DOHH2 (cell line): ENCODE data around the gene SULT2B1.

Source experiments
- H3F3A ChIP-seq: fragments of 200-600 bp; sonication (generic), shearing (Covaris generic); 2 replicates; pipeline ENCODE4 v1.6.0; 2016; ENCODE audit warnings: antibody characterized with exemption, mild to moderate bottlenecking; ENCODE audit not compliant: control insufficient read depth, insufficient read depth
- H3K27ac ChIP-seq: fragments of 200-600 bp; sonication (generic); 2 replicates; pipeline ENCODE4 v1.5.1; 2014; ENCODE audit warnings: low read depth, mild to moderate bottlenecking, low read length, moderate library complexity
- H3K27me3 ChIP-seq: fragments of 200-600 bp; sonication (generic); 2 replicates; pipeline ENCODE4 v1.6.1; 2014; ENCODE audit warnings: mild to moderate bottlenecking, low read length, mixed read lengths; ENCODE audit not compliant: control insufficient read depth
- H3K36me3 ChIP-seq: fragments of 200-600 bp; sonication (generic); 2 replicates; pipeline ENCODE4 v1.6.1; 2014; ENCODE audit warnings: mild to moderate bottlenecking, low read length, moderate library complexity, mixed read lengths; ENCODE audit not compliant: control insufficient read depth
- H3K4me1 ChIP-seq: fragments of 200-600 bp; sonication (generic); 2 replicates; pipeline ENCODE4 v1.6.1; 2014; ENCODE audit warnings: mild to moderate bottlenecking, low read length, mixed read lengths; ENCODE audit not compliant: control insufficient read depth
- H3K4me2 ChIP-seq: fragments of 200-600 bp; sonication (generic); 2 replicates; pipeline ENCODE4 v1.6.0; 2014; ENCODE audit warnings: mild to moderate bottlenecking, low read length, moderate library complexity
- H3K4me3 ChIP-seq: fragments of 200-600 bp; sonication (generic); 2 replicates; pipeline ENCODE4 v1.5.1; 2014; ENCODE audit warnings: mild to moderate bottlenecking, low read length, mixed read lengths
- H3K79me2 ChIP-seq: fragments of 200-600 bp; sonication (generic); 2 replicates; pipeline ENCODE4 v1.6.1; 2014; ENCODE audit warnings: mild to moderate bottlenecking, low read length, mixed read lengths; ENCODE audit not compliant: control insufficient read depth
- H3K9me2 ChIP-seq: fragments of 200-600 bp; sonication (generic); replicated peaks from 2 replicates; pipeline ENCODE4 v1.6.1; 2014; ENCODE audit warnings: mild to moderate bottlenecking, low read length, mixed read lengths; ENCODE audit not compliant: control insufficient read depth
- H3K9me3 ChIP-seq: fragments of 200-600 bp; sonication (generic); 2 replicates; pipeline ENCODE4 v1.6.1; 2014; ENCODE audit warnings: antibody characterized with exemption, low read length, mixed read lengths; ENCODE audit not compliant: control insufficient read depth, insufficient read depth
- H4K20me1 ChIP-seq: fragments of 200-600 bp; sonication (generic); 2 replicates; pipeline ENCODE4 v1.6.0; 2014; ENCODE audit warnings: low read depth, mild to moderate bottlenecking, antibody characterized with exemption, low read length, moderate library complexity; ENCODE audit not compliant: control insufficient read depth, insufficient read depth
- EZH2phosphoT487 ChIP-seq: fragments of 200-600 bp; sonication (generic); IDR thresholded peaks from 2 replicates; pipeline ENCODE4 v1.6.1; 2017; ENCODE audit warnings: borderline replicate concordance, mild to moderate bottlenecking, antibody characterized with exemption, low read length, moderate library complexity, mixed read lengths
- TF ChIP-seq, protein P1 (sequence below): fragments of 200-600 bp; sonication (generic); IDR thresholded peaks from one replicate; pipeline ENCODE4 v1.5.1; 2014; ENCODE audit warnings: antibody characterized with exemption, mild to moderate bottlenecking, low read depth, low read length; ENCODE audit not compliant: poor library complexity, severe bottlenecking

Gene SULT2B1

DNA sequence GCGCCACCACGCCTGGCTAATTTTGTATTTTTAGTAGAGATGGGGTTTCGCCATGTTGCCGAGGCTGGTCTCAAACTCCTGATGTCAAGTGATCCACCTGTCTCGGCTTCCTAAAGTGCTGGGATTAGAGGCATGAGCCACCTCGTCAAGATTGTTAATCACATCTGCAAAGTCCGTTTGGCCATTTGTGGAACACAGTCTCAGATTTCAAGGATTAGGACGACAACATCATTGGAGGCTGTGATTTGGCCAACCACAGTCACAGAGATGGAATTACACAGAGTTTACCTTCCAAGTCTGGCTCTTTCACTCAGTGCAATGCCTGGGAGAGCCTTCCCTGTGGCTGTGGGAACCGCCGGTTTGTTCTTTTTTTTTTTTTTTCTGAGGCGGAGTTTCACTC lies 17.8 kb downstream of the SULT2B1 start:
- Histone ChIP-seq H3K9me3 (no peaks in the 10 kb centered on the region), H4K20me1 (no peaks in the 10 kb centered on the region), H3K9me2 (no peaks in the 10 kb centered on the region), H3F3A (no peaks in the 10 kb centered on the region), H3K36me3 (no peaks in the 10 kb centered on the region), H3K27ac (no peak overlapping the region), H3K27me3 (peaks cover 7% of the 10 kb centered on the region), H3K4me2 (no peak overlapping the region), H3K4me1 (peaks cover 30% of the 10 kb centered on the region), H3K79me2 (no peaks in the 10 kb centered on the region), H3K4me3 (no peak overlapping the region)
- TF ChIP-seq, protein P1, sequence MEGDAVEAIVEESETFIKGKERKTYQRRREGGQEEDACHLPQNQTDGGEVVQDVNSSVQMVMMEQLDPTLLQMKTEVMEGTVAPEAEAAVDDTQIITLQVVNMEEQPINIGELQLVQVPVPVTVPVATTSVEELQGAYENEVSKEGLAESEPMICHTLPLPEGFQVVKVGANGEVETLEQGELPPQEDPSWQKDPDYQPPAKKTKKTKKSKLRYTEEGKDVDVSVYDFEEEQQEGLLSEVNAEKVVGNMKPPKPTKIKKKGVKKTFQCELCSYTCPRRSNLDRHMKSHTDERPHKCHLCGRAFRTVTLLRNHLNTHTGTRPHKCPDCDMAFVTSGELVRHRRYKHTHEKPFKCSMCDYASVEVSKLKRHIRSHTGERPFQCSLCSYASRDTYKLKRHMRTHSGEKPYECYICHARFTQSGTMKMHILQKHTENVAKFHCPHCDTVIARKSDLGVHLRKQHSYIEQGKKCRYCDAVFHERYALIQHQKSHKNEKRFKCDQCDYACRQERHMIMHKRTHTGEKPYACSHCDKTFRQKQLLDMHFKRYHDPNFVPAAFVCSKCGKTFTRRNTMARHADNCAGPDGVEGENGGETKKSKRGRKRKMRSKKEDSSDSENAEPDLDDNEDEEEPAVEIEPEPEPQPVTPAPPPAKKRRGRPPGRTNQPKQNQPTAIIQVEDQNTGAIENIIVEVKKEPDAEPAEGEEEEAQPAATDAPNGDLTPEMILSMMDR: no peak
- no peak for TF ChIP-seq EZH2phosphoT487

DNA sequence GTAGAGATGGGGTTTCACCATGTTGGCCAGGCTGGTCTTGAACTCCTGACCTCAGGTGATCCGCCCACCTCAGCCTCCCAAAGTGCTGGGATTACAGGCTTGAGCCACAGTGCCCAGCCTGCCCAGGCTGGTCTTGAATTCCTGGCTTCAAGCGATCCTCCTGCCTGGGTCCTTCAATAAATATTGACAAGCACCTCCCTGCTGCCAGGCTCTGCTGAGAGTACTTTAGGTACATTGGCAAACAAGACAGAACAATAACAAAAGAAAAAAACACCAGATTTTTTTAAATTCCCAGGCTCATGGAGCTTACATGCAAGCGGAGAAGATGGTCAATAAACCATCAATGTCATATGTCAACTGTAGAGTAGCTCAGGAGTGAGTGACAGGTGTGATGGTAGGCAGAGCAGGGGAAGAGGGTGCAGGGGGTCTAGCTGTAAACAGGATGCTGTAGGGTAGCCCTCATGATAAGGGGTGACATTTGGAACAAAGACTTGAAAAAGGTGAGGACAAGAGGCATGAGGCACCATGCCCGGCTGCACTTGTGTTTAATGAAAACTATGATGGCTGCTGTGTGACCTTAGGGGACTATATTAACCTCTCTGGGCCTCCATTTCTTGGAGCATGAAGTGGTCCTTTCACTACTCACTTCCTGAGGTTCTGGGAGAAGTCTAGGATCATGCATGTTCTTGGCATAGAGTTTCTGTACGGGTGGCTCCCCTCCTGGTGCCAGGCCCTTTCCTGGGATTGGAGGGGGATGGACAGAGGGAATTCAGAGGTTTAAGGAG lies 19.6 kb downstream of the SULT2B1 start:
- no peaks in the 10 kb centered on the region for H4K20me1 ChIP-seq
- H3K4me1 ChIP-seq: peaks cover 23% of the 10 kb centered on the region
- H3K9me2 ChIP-seq: no peaks in the 10 kb centered on the region

DNA sequence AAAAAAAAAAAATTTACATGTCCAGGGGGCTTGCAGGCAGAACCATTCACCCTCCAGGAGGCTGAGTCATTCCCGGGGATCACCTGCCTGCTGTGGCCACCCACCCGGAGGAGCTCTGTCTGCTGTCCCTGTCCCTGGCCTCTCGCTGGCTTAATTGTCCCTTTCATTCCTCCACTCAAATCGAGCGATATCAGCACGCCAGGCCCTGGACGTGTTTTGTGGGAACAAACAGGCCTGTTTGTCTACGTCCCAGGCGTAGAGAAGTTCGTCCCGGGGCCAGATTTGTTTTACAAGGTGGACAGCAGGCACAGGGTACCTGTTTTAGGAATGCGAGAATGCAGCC lies 21.2 kb downstream of the SULT2B1 start:
- H3K79me2 ChIP-seq: no peaks in the 10 kb centered on the region
- H3K9me3 ChIP-seq: no peaks in the 10 kb centered on the region
- H3K27me3 ChIP-seq: peaks cover 2% of the 10 kb centered on the region; the same call in 1 of the 2 replicates
- H3F3A ChIP-seq: no peaks in the 10 kb centered on the region
- no peaks in the 10 kb centered on the region for H4K20me1 ChIP-seq
- H3K9me2 ChIP-seq: no peaks in the 10 kb centered on the region
- H3K36me3 ChIP-seq: no peaks in the 10 kb centered on the region
- TF ChIP-seq, protein P1: no peak
- no peak for TF ChIP-seq EZH2phosphoT487
- H3K27ac ChIP-seq: no peak overlapping the region
- H3K4me1 ChIP-seq: peaks cover 7% of the 10 kb centered on the region
- no peak overlapping the region for H3K4me3 ChIP-seq
- H3K4me2 ChIP-seq: no peak overlapping the region

More for the DNA sequence above, 19.6 kb downstream of the SULT2B1 start:
- Histone ChIP-seq H3K9me3 (no peaks in the 10 kb centered on the region), H3K27ac (no peak overlapping the region), H3K36me3 (no peaks in the 10 kb centered on the region), H3F3A (no peaks in the 10 kb centered on the region), H3K79me2 (no peaks in the 10 kb centered on the region), H3K4me2 (no peak overlapping the region), H3K4me3 (no peak overlapping the region), H3K27me3 (peaks cover 7% of the 10 kb centered on the region)
- no peak for TF ChIP-seq EZH2phosphoT487
- TF ChIP-seq, protein P1: no peak
